Activated CD4-positive, alpha-beta memory T cell treated with anti-CD3 and anti-CD28 coated beads, Interleukin-2, amount 10 ng/mL, durations not matched to agents 7 days and 5 days (primary cell): ENCODE results near the gene FNBP1L. TPM values are rescaled to one million over a fixed set of nuclear protein-coding genes. Genes with fewer than 3 reads are reported as not detected.
"Not testable (repeated sequence)": the region's sequence is repeated elsewhere in the genome, so short reads cannot be mapped to it uniquely, and the experiment has no call there.

ENCODE experiments used
- CTCF ChIA-PET: fragments of 350-600 bp; sonication (Branson Sonifier 250); formaldehyde crosslinking; loops from one replicate; lab custom pipeline; 2021; ENCODE audit warnings: antibody characterized with exemption, inconsistent platforms; lab: Charles Lee
- POLR2A ChIA-PET: fragments of 350-600 bp; sonication (Branson Sonifier 250); formaldehyde crosslinking; loops from one replicate; lab custom pipeline; 2021; ENCODE audit warnings: antibody characterized with exemption; lab: Charles Lee
- DNase-seq: peaks from one replicate; pipeline ENCODE4 v3.0.0-alpha.2; 2020
- H3K27ac Mint-ChIP-seq: one replicate; pipeline ENCODE4 v1.8.0; 2021; ENCODE audit warnings: mild to moderate bottlenecking, mixed read lengths
- H3K27me3 Mint-ChIP-seq: one replicate; pipeline ENCODE4 v1.8.0; 2021; ENCODE audit warnings: mixed read lengths
- H3K36me3 Mint-ChIP-seq: one replicate; pipeline ENCODE4 v1.8.0; 2021; ENCODE audit warnings: low read depth, mixed read lengths
- H3K4me1 Mint-ChIP-seq: one replicate; pipeline ENCODE4 v1.8.0; 2021; ENCODE audit warnings: mixed read lengths
- H3K4me3 Mint-ChIP-seq: one replicate; pipeline ENCODE4 v1.8.0; 2021; ENCODE audit warnings: mild to moderate bottlenecking, mixed read lengths
- H3K9me3 Mint-ChIP-seq: one replicate; pipeline ENCODE4 v1.8.0; 2021; ENCODE audit warnings: mixed read lengths
- total RNA-seq, 2 experiments: library from RNA; stranded (reverse); gene quantifications; one replicate each; pipeline ENCODE4 v1.2.3, GENCODE V29; 2021

The FNBP1L gene
- total RNA-seq, 2 experiments from 2014 or later = 0.15 to 0.30 TPM

- H3K4me1 Mint-ChIP-seq, H3K36me3 Mint-ChIP-seq, H3K9me3 Mint-ChIP-seq, H3K4me3 Mint-ChIP-seq, H3K27ac Mint-ChIP-seq, DNase-seq, POLR2A ChIA-PET, CTCF ChIA-PET: not testable (repeated sequence)
- peaks cover 28% of the 10 kb centered on the region for H3K27me3 Mint-ChIP-seq
Measured at GRCh38 chr1:93553886-93554490, 106.1 kb downstream of the FNBP1L start.

DNA sequence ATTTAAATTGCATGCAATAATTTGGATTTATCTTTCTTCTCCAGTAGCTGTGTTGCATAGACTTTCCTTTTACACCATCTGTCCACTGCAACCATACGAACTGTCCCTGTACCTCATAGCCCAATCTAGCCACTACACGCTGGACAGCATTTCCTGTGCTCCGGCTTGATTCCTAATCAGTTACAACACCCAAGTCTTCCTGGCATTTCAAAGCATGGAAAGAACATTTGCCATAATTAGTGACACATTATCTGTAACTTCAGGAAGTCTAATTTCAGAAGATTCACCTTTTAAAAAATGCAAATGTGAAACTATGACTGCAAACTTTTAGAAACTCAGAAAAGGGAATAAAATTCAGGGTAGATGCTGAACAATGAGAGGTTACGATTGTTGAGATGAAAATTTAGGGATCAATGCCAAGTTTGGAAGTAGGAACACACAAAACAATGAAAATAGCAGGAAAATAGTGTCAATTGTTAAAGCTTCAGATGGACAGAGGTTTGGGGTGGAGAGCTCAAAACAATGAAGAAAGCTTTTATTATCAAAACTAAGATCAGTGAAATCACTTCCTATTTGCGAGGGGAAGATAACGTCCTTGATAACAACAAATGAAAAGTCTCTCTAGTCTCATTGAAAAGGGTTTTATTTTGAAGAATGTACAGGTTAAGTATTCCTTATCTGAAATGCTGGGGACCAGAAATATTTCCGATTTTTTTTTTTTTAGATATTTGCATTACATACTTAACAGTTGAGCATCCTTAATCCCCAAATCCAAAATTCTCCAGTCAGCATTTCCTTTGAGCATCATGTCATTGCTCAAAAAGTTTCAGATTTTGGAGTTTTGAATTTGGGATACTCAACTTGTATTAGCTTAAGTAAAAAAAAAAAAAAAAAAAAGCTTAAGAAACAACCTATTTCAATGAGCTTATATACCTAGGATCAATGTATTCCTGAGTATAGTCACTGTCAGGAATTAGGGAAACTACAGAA lies 107.3 kb downstream of the FNBP1L start:
- no peaks in the 10 kb centered on the region for H3K9me3 Mint-ChIP-seq
- peaks cover 7% of the 10 kb centered on the region for H3K4me1 Mint-ChIP-seq
- DNase-seq = no peak
- H3K27ac Mint-ChIP-seq = no peak overlapping the region
- POLR2A ChIA-PET = interaction anchor here (0.6 kb wide), 1 partner anchor 374 kb away, joined by 3 read pairs; no protein-coding TSS in a partner anchor
- no peaks in the 10 kb centered on the region for H3K36me3 Mint-ChIP-seq
- H3K4me3 Mint-ChIP-seq = no peak overlapping the region
- H3K27me3 Mint-ChIP-seq = peaks cover 28% of the 10 kb centered on the region
- CTCF ChIA-PET = interaction anchor here (1.3 kb wide), 1 partner anchor 8 kb away, joined by 3 read pairs; no protein-coding TSS in a partner anchor

- Mint-ChIP-seq H3K27ac (no peak overlapping the region), H3K36me3 (no peaks in the 10 kb centered on the region), H3K4me1 (peaks cover 7% of the 10 kb centered on the region), H3K27me3 (peaks cover 25% of the 10 kb centered on the region), H3K9me3 (no peaks in the 10 kb centered on the region), H3K4me3 (no peak overlapping the region)
- ChIA-PET POLR2A (no interaction called here), CTCF (interaction anchor here (1.3 kb wide), 1 partner anchor 9 kb away, joined by 3 read pairs; no protein-coding TSS in a partner anchor)
- DNase-seq = no peak
Measured at GRCh38 chr1:93556291-93556690, 108.4 kb downstream of the FNBP1L start.

DNA sequence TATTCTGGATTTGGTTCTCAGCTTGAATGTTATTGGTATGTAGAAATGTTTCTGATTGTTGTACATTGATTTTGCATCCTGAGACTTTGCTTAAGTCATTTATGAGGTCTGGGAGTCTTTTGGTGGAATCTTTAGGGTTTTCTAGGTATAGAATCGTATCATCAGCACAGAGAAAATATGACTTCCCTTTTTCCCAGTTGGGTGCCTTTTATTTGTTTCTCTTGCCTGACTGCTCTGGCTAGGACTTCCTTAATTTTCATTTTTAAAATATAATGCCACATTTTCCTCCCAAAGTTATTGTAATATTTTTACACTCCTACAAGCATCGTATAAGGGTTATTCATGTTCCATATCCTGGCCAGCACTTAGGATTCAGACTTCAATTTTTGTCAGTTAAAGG lies 111.1 kb downstream of the FNBP1L start:
- CTCF ChIA-PET = no interaction called here
- Mint-ChIP-seq H3K9me3 (no peaks in the 10 kb centered on the region), H3K27ac (no peak overlapping the region), H3K36me3 (no peaks in the 10 kb centered on the region), H3K4me3 (no peak overlapping the region), H3K4me1 (peaks cover 7% of the 10 kb centered on the region), H3K27me3 (peaks cover 13% of the 10 kb centered on the region)
- POLR2A ChIA-PET = no interaction called here
- no peak for DNase-seq

GRCh38 chr1:93559695-93560094 lies 111.8 kb downstream of the FNBP1L start:
- H3K36me3 Mint-ChIP-seq = no peaks in the 10 kb centered on the region
- peaks cover 7% of the 10 kb centered on the region for H3K4me1 Mint-ChIP-seq
- H3K27ac Mint-ChIP-seq = no peak overlapping the region
- no peaks in the 10 kb centered on the region for H3K9me3 Mint-ChIP-seq
- CTCF ChIA-PET = interaction anchor here (0.6 kb wide), 1 partner anchor 159 kb away, joined by 3 read pairs; no protein-coding TSS in a partner anchor
- POLR2A ChIA-PET = no interaction called here
- H3K4me3 Mint-ChIP-seq = no peak overlapping the region
- H3K27me3 Mint-ChIP-seq = peaks cover 11% of the 10 kb centered on the region
- no peak for DNase-seq

GRCh38 chr1:93565496-93566206 lies 117.7 kb downstream of the FNBP1L start:
- Mint-ChIP-seq H3K36me3 (no peaks in the 10 kb centered on the region), H3K27me3 (no peaks in the 10 kb centered on the region), H3K4me1 (no peaks in the 10 kb centered on the region), H3K27ac (no peak overlapping the region), H3K4me3 (no peak overlapping the region), H3K9me3 (no peaks in the 10 kb centered on the region)
- CTCF ChIA-PET = no interaction called here
- POLR2A ChIA-PET = no interaction called here
- no peak for DNase-seq

DNA sequence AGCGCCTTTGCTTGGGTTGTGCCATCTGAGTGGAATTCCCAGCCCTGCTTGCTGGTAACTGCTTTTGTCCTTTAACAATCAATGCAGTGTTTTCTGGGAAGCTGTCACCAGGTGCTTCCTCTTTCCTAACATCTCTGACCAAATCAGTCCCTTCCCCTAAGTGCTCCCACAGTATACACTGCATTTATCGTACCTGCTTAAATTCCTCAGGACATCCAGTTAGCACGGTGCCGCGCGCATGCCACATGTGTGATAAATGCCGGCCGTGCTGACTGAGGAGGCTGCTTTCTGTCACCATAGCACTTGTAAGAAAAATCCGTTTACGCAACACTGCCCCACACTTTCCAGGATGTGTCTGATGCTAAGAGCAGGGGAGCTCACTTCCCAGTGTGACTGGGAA lies 118.3 kb downstream of the FNBP1L start:
- DNase-seq = no peak
- Mint-ChIP-seq H3K4me1 (no peaks in the 10 kb centered on the region), H3K36me3 (no peaks in the 10 kb centered on the region), H3K27ac (no peak overlapping the region), H3K9me3 (no peaks in the 10 kb centered on the region), H3K27me3 (no peaks in the 10 kb centered on the region), H3K4me3 (no peak overlapping the region)
- ChIA-PET CTCF (no interaction called here), POLR2A (no interaction called here)

GRCh38 chr1:93567255-93567918 lies 119.5 kb downstream of the FNBP1L start:
- DNase-seq = no peak
- no peaks in the 10 kb centered on the region for H3K27me3 Mint-ChIP-seq
- H3K36me3 Mint-ChIP-seq = no peaks in the 10 kb centered on the region
- no peaks in the 10 kb centered on the region for H3K4me1 Mint-ChIP-seq
- CTCF ChIA-PET = no interaction called here
- POLR2A ChIA-PET = no interaction called here
- no peak overlapping the region for H3K4me3 Mint-ChIP-seq
- H3K9me3 Mint-ChIP-seq = no peaks in the 10 kb centered on the region
- no peak overlapping the region for H3K27ac Mint-ChIP-seq

- no peak overlapping the region for H3K4me3 Mint-ChIP-seq
- H3K27me3 Mint-ChIP-seq = no peaks in the 10 kb centered on the region
- no peak overlapping the region for H3K27ac Mint-ChIP-seq
- no peaks in the 10 kb centered on the region for H3K36me3 Mint-ChIP-seq
- no peaks in the 10 kb centered on the region for H3K4me1 Mint-ChIP-seq
- ChIA-PET CTCF (no interaction called here), POLR2A (no interaction called here)
- no peaks in the 10 kb centered on the region for H3K9me3 Mint-ChIP-seq
- no peak for DNase-seq
Measured at GRCh38 chr1:93569489-93569888, 121.6 kb downstream of the FNBP1L start.

- no peaks in the 10 kb centered on the region for H3K27me3 Mint-ChIP-seq
- H3K4me3 Mint-ChIP-seq = no peak overlapping the region
- ChIA-PET POLR2A (no interaction called here), CTCF (no interaction called here)
- H3K36me3 Mint-ChIP-seq = no peaks in the 10 kb centered on the region
- no peak for DNase-seq
- H3K4me1 Mint-ChIP-seq = no peaks in the 10 kb centered on the region
- no peak overlapping the region for H3K27ac Mint-ChIP-seq
- H3K9me3 Mint-ChIP-seq = no peaks in the 10 kb centered on the region
Measured at GRCh38 chr1:93571623-93572310, 123.8 kb downstream of the FNBP1L start.

- H3K4me3 Mint-ChIP-seq = no peak overlapping the region
- H3K4me1 Mint-ChIP-seq = no peaks in the 10 kb centered on the region
- no peaks in the 10 kb centered on the region for H3K36me3 Mint-ChIP-seq
- ChIA-PET CTCF (no interaction called here), POLR2A (no interaction called here)
- no peaks in the 10 kb centered on the region for H3K27me3 Mint-ChIP-seq
- H3K9me3 Mint-ChIP-seq = no peaks in the 10 kb centered on the region
- DNase-seq = no peak
- no peak overlapping the region for H3K27ac Mint-ChIP-seq
Measured at GRCh38 chr1:93573940-93574469, 126.1 kb downstream of the FNBP1L start.

GRCh38 chr1:93574511-93574910 lies 126.6 kb downstream of the FNBP1L start:
- no peak for DNase-seq
- no peaks in the 10 kb centered on the region for H3K9me3 Mint-ChIP-seq
- H3K36me3 Mint-ChIP-seq = no peaks in the 10 kb centered on the region
- ChIA-PET CTCF (interaction anchor here (0.6 kb wide), 1 partner anchor 65 kb away, joined by 4 read pairs; no protein-coding TSS in a partner anchor), POLR2A (no interaction called here)
- no peak overlapping the region for H3K27ac Mint-ChIP-seq
- no peak overlapping the region for H3K4me3 Mint-ChIP-seq
- no peaks in the 10 kb centered on the region for H3K27me3 Mint-ChIP-seq
- no peaks in the 10 kb centered on the region for H3K4me1 Mint-ChIP-seq
